SK-N-SH treated with all-trans-retinoic acid at 6 μM for 48 hours (cell line): ENCODE results near the gene CLIP1.
"Not testable (repeated sequence)": the region's sequence is repeated elsewhere in the genome, so short reads cannot be mapped to it uniquely, and the experiment has no call there.

ENCODE experiments used
- PATZ1 ChIP-seq: fragments of 250-450 bp; sonication (Bioruptor Pico); IDR thresholded peaks from 2 replicates; pipeline ENCODE4 v1.8.0; 2020; ENCODE audit warnings: mild to moderate bottlenecking, moderate library complexity, borderline replicate concordance
- TCF4 ChIP-seq: fragments of 250-450 bp; sonication (Bioruptor Pico); IDR thresholded peaks from 2 replicates; pipeline ENCODE4 v1.8.0; 2021; ENCODE audit warnings: mild to moderate bottlenecking, moderate library complexity, borderline replicate concordance
- TSHZ2 ChIP-seq: fragments of 250-450 bp; sonication (Bioruptor Pico); IDR thresholded peaks from 2 replicates; pipeline ENCODE4 v1.5.0; 2020; ENCODE audit warnings: mild to moderate bottlenecking, moderate library complexity
- ZFP3 ChIP-seq: fragments of 250-450 bp; sonication (Bioruptor Pico); IDR thresholded peaks from 2 replicates; pipeline ENCODE4 v1.5.0; 2020; ENCODE audit warnings: mild to moderate bottlenecking, moderate library complexity
- ZFP30 ChIP-seq: fragments of 450-650 bp; formaldehyde crosslinking; IDR thresholded peaks from 2 replicates; pipeline ENCODE4 v1.5.0; 2022; ENCODE audit warnings: mild to moderate bottlenecking, moderate library complexity
- ZNF8 ChIP-seq: fragments of 450-650 bp; formaldehyde crosslinking; IDR thresholded peaks from 2 replicates; pipeline ENCODE4 v1.5.0; 2020; ENCODE audit warnings: mild to moderate bottlenecking, moderate library complexity

- TF ChIP-seq TSHZ2 (CRISPR knock-in tag); ZFP3 (CRISPR knock-in tag); PATZ1 (CRISPR knock-in tag); ZFP30; TCF4; ZNF8: not testable (repeated sequence)
Observed at GRCh38 chr12:122447825-122448224, 25.4 kb upstream of the CLIP1 start.
